Measurements from ENCODE around the gene PCP4L1. TPM values are rescaled to one million over a fixed set of nuclear protein-coding genes. Genes with fewer than 3 reads are reported as not detected.

Gene PCP4L1
- total RNA-seq, 1 donor from 2014 or later: 0.35 TPM

- Mint-ChIP-seq H3K36me3 (ENCODE audit: low read depth) (peaks cover 16% of the 10 kb centered on the region), H3K27me3 (ENCODE audit: low read depth) (no peaks in the 10 kb centered on the region), H3K27ac (ENCODE audit: unreplicated experiment) (peak within 1 kb of the TSS; percentile 97), H3K9me3 (ENCODE audit: low read depth) (no peaks in the 10 kb centered on the region), H3K4me1 (ENCODE audit: low read depth) (peaks cover 26% of the 10 kb centered on the region), H3K4me3 (ENCODE audit: unreplicated experiment) (peak within 1 kb of the TSS; percentile 100)
- peak; percentile 89 for DNase-seq (ENCODE audit: low spot score)
- TF ChIP-seq CTCF (IDR thresholded peaks at IDR 0.05): peak; percentile 79
These were observed 32.8 kb upstream of the PCP4L1 start, which contains the start of gene TOMM40L for GRCh38 chr1:161225534-161226319. TOMM40L (plus strand) TSS chr1:161226060; CDS start chr1:161226490, 430 bp downstream.

GRCh38 chr1:161226320-161226711 lies 32.2 kb upstream of the PCP4L1 start:
- Mint-ChIP-seq H3K27ac (ENCODE audit: unreplicated experiment) (peak overlapping the region; percentile 97), H3K4me3 (ENCODE audit: unreplicated experiment) (peak overlapping the region; percentile 100), H3K4me1 (ENCODE audit: low read depth) (peaks cover 26% of the 10 kb centered on the region), H3K27me3 (ENCODE audit: low read depth) (no peaks in the 10 kb centered on the region), H3K36me3 (ENCODE audit: low read depth) (peaks cover 16% of the 10 kb centered on the region), H3K9me3 (ENCODE audit: low read depth) (no peaks in the 10 kb centered on the region)
- no peak for DNase-seq (ENCODE audit: low spot score)
- no peak for TF ChIP-seq CTCF (IDR thresholded peaks at IDR 0.05)

- H3K27ac Mint-ChIP-seq (ENCODE audit: unreplicated experiment): peak overlapping the region; percentile 57
- no peaks in the 10 kb centered on the region for H3K9me3 Mint-ChIP-seq (ENCODE audit: low read depth)
- peak overlapping the region; percentile 100 for H3K4me3 Mint-ChIP-seq (ENCODE audit: unreplicated experiment)
- TF ChIP-seq CTCF (IDR thresholded peaks at IDR 0.05): no peak
- peaks cover 26% of the 10 kb centered on the region for H3K4me1 Mint-ChIP-seq (ENCODE audit: low read depth)
- H3K36me3 Mint-ChIP-seq (ENCODE audit: low read depth): peaks cover 16% of the 10 kb centered on the region
- H3K27me3 Mint-ChIP-seq (ENCODE audit: low read depth): no peaks in the 10 kb centered on the region
- DNase-seq (ENCODE audit: low spot score): no peak
These were observed 31.8 kb upstream of the PCP4L1 start for GRCh38 chr1:161226759-161227158.

- no peak for DNase-seq (ENCODE audit: low spot score)
- Mint-ChIP-seq H3K9me3 (ENCODE audit: low read depth) (no peaks in the 10 kb centered on the region), H3K27me3 (ENCODE audit: low read depth) (no peaks in the 10 kb centered on the region), H3K4me3 (ENCODE audit: unreplicated experiment) (peak overlapping the region; percentile 100), H3K4me1 (ENCODE audit: low read depth) (peaks cover 26% of the 10 kb centered on the region), H3K36me3 (ENCODE audit: low read depth) (peaks cover 16% of the 10 kb centered on the region), H3K27ac (ENCODE audit: unreplicated experiment) (no peak overlapping the region)
- peak; percentile 95 for TF ChIP-seq CTCF (IDR thresholded peaks at IDR 0.05)
These were observed 31.2 kb upstream of the PCP4L1 start for GRCh38 chr1:161227196-161227871.

- Mint-ChIP-seq H3K27me3 (ENCODE audit: low read depth) (no peaks in the 10 kb centered on the region), H3K4me1 (ENCODE audit: low read depth) (peaks cover 26% of the 10 kb centered on the region), H3K36me3 (ENCODE audit: low read depth) (peaks cover 16% of the 10 kb centered on the region), H3K27ac (ENCODE audit: unreplicated experiment) (no peak overlapping the region), H3K9me3 (ENCODE audit: low read depth) (no peaks in the 10 kb centered on the region), H3K4me3 (ENCODE audit: unreplicated experiment) (peak overlapping the region; percentile 100)
- peak; percentile 51 for DNase-seq (ENCODE audit: low spot score)
- TF ChIP-seq CTCF (IDR thresholded peaks at IDR 0.05): no peak
These were observed 30.5 kb upstream of the PCP4L1 start for GRCh38 chr1:161228032-161228431.
